ENCODE data around the gene EGFR. TPM values are rescaled to one million over a fixed set of nuclear protein-coding genes. Genes with fewer than 3 reads are reported as not detected.

EGFR gene
- total RNA-seq, 4 donors from 2014 or later: 36.4 to 73.6 (median 38.7) TPM

- no peak for TF ChIP-seq CTCF (IDR thresholded peaks at IDR 0.05)
- no peak for DNase-seq
- Histone ChIP-seq H3K4me1 (peaks cover 0 to 11% of the 10 kb centered on the region in 2 donors), H3K9me3 (no peaks in the 10 kb centered on the region), H3K27ac (no peak overlapping the region), H3K27me3 (no peaks in the 10 kb centered on the region), H3K36me3 (no peaks in the 10 kb centered on the region), H3K4me3 (no peak overlapping the region)
- intact Hi-C loops (cut with DNase I; ENCODE audit: low total_unique reads): no loop called here
These were observed 116.6 kb downstream of the EGFR start for GRCh38 chr7:55135462-55135861.

- DNase-seq: no peak
- Histone ChIP-seq H3K27me3 (no peaks in the 10 kb centered on the region), H3K4me3 (no peak overlapping the region), H3K36me3 (no peaks in the 10 kb centered on the region), H3K9me3 (no peaks in the 10 kb centered on the region), H3K4me1 (no peaks in the 10 kb centered on the region), H3K27ac (no peak overlapping the region)
- TF ChIP-seq POLR2A (IDR thresholded peaks at IDR 0.05) (no peak), CTCF (IDR thresholded peaks at IDR 0.05) (no peak)
- intact Hi-C loops (cut with DNase I; ENCODE audit: low total_unique reads): no loop called here
These were observed 119.8 kb downstream of the EGFR start for GRCh38 chr7:55138663-55139062.

- H3K4me1 ChIP-seq: no peaks in the 10 kb centered on the region
- no peaks in the 10 kb centered on the region for H3K36me3 ChIP-seq
- H3K27me3 ChIP-seq: no peaks in the 10 kb centered on the region
- no peak for DNase-seq
- H3K4me3 ChIP-seq: no peak overlapping the region
- H3K9me3 ChIP-seq: no peaks in the 10 kb centered on the region
- H3K27ac ChIP-seq: no peak overlapping the region
- intact Hi-C loops (cut with DNase I; ENCODE audit: low total_unique reads): no loop called here
- no peak for TF ChIP-seq POLR2A (IDR thresholded peaks at IDR 0.05)
These were observed 121.6 kb downstream of the EGFR start for GRCh38 chr7:55140221-55140940.

- Histone ChIP-seq H3K4me3 (no peak overlapping the region), H3K4me1 (no peaks in the 10 kb centered on the region), H3K27ac (no peak overlapping the region), H3K27me3 (no peaks in the 10 kb centered on the region), H3K9me3 (no peaks in the 10 kb centered on the region), H3K36me3 (no peaks in the 10 kb centered on the region)
- no peak for DNase-seq
- intact Hi-C loops (cut with DNase I; ENCODE audit: low total_unique reads): no loop called here
- TF ChIP-seq POLR2A (IDR thresholded peaks at IDR 0.05) (no peak), CTCF (IDR thresholded peaks at IDR 0.05) (no peak)
These were observed 122.1 kb downstream of the EGFR start for GRCh38 chr7:55140941-55141278.

GRCh38 chr7:55142919-55143600 is 124.2 kb downstream of the EGFR start:
- Histone ChIP-seq H3K36me3 (no peaks in the 10 kb centered on the region), H3K9me3 (no peaks in the 10 kb centered on the region), H3K4me1 (no peaks in the 10 kb centered on the region), H3K4me3 (no peak overlapping the region), H3K27me3 (no peaks in the 10 kb centered on the region), H3K27ac (no peak overlapping the region)
- no peak for DNase-seq
- TF ChIP-seq POLR2A (IDR thresholded peaks at IDR 0.05) (no peak), CTCF (IDR thresholded peaks at IDR 0.05) (no peak)
- intact Hi-C loops (cut with DNase I; ENCODE audit: low total_unique reads): no loop called here

Data from uterus (tissue), 4 donors.